ENCODE results near the gene HADH.

- TF ChIP-seq CTCF (conservative IDR thresholded peaks at IDR 0.05; ENCODE audit: low read depth, low read length) (no peak), EZH2 (IDR thresholded peaks at IDR 0.05; ENCODE audit: borderline replicate concordance, low read depth, low read length, poor library complexity, severe bottlenecking) (no peak)
These were observed 81.1 kb downstream of the HADH start for GRCh38 chr4:108070775-108071174.
